GM21360 (cell line): ENCODE results near the gene C8A.

Experiments used
- ATAC-seq: cut with Tn5 transposase; IDR thresholded peaks from one replicate; pipeline ENCODE4 v1.9.1; 2021; ENCODE audit warnings: mild to moderate bottlenecking, moderate library complexity; ENCODE audit not compliant: unreplicated experiment

C8A gene

GRCh38 chr1:56854521-56855099 is at the start of gene C8A:
C8A (plus strand) TSS chr1:56854797; CDS start chr1:56854902, 105 bp downstream.
- ATAC-seq: no peak

GRCh38 chr1:56806804-56807203 is 47.8 kb upstream of the C8A start:
- no peak for ATAC-seq

GRCh38 chr1:56808410-56808809 is 46.2 kb upstream of the C8A start:
- no peak for ATAC-seq

GRCh38 chr1:56811331-56811730 is 43.3 kb upstream of the C8A start:
- no peak for ATAC-seq

GRCh38 chr1:56814205-56814604 is 40.4 kb upstream of the C8A start:
- ATAC-seq: no peak

- no peak for ATAC-seq
Observed at GRCh38 chr1:56816264-56816663, 38.3 kb upstream of the C8A start.

GRCh38 chr1:56816909-56817308 is 37.7 kb upstream of the C8A start:
- ATAC-seq: peak; percentile 67

- ATAC-seq: no peak
Observed at GRCh38 chr1:56817716-56818463, 36.7 kb upstream of the C8A start.

- ATAC-seq: no peak
Observed at GRCh38 chr1:56819387-56819899, 35.2 kb upstream of the C8A start, which contains the start of gene FYB2. FYB2 (minus strand) TSS chr1:56819404; CDS start chr1:56819290, 114 bp downstream.

GRCh38 chr1:56820755-56821461 is 33.7 kb upstream of the C8A start:
- peak; percentile 60 for ATAC-seq

- no peak for ATAC-seq
Observed at GRCh38 chr1:56821462-56821797, 33.2 kb upstream of the C8A start.

GRCh38 chr1:56824271-56824670 is 30.3 kb upstream of the C8A start:
- no peak for ATAC-seq

GRCh38 chr1:56824938-56825337 is 29.7 kb upstream of the C8A start:
- ATAC-seq: no peak

GRCh38 chr1:56825436-56825835 is 29.2 kb upstream of the C8A start:
- no peak for ATAC-seq

GRCh38 chr1:56827711-56828110 is 26.9 kb upstream of the C8A start:
- ATAC-seq: no peak

GRCh38 chr1:56830052-56830451 is 24.5 kb upstream of the C8A start:
- ATAC-seq: no peak

GRCh38 chr1:56831871-56832693 is 22.5 kb upstream of the C8A start:
- ATAC-seq: peak; percentile 54

GRCh38 chr1:56833088-56833487 is 21.5 kb upstream of the C8A start:
- ATAC-seq: no peak

GRCh38 chr1:56834137-56834900 is 20.3 kb upstream of the C8A start:
- no peak for ATAC-seq

GRCh38 chr1:56835657-56836056 is 18.9 kb upstream of the C8A start:
- no peak for ATAC-seq
